ENCODE measurements around the gene CCDC70. TPM values are rescaled to one million over a fixed set of nuclear protein-coding genes. Genes with fewer than 3 reads are reported as not detected.

CCDC70 gene
- total and polyA plus RNA-seq, 4 donors, result 0.36 TPM; not detected in 3

GRCh38 chr13:51817717-51818116, 44.1 kb upstream of the CCDC70 start:
- H3K9ac ChIP-seq (ENCODE audit: low read depth in 1 of 2, low read length in 2 of 2), result no peak overlapping the region
- no peaks in the 10 kb centered on the region for H3K36me3 ChIP-seq (ENCODE audit: control insufficient read depth in 4 of 4, insufficient read depth in 3 of 4, low read depth in 1 of 4, low read length in 3 of 4)
- H3K27ac ChIP-seq (ENCODE audit: low read depth in 1 of 2, low read length in 2 of 2), result no peak overlapping the region
- no peak overlapping the region for H3K4me3 ChIP-seq (ENCODE audit: low read depth in 1 of 3, low read length in 3 of 3)
- no peak for DNase-seq (ENCODE audit: low spot score)
- H3K27me3 ChIP-seq (ENCODE audit: control insufficient read depth in 4 of 4, insufficient read depth in 4 of 4, low read length in 3 of 4), result no peaks in the 10 kb centered on the region
- H3K4me1 ChIP-seq (ENCODE audit: control insufficient read depth in 4 of 4, insufficient read depth in 4 of 4, low read length in 3 of 4), result peaks cover 0 to 13% (median 6%) of the 10 kb centered on the region in 4 donors
- no peak for TF ChIP-seq GABPA (IDR thresholded peaks at IDR 0.05 in 1 of 2, conservative IDR thresholded peaks at IDR 0.05 in 1 of 2)
- 89% methylated on average over 8 of the region's 8 CpGs for WGBS
- no peaks in the 10 kb centered on the region for H3K9me3 ChIP-seq (ENCODE audit: control insufficient read depth in 4 of 4, low read length in 3 of 4)

GRCh38 chr13:51818276-51818675, 43.5 kb upstream of the CCDC70 start:
- Histone ChIP-seq H3K36me3 (ENCODE audit: control insufficient read depth in 4 of 4, insufficient read depth in 3 of 4, low read depth in 1 of 4, low read length in 3 of 4) (no peaks in the 10 kb centered on the region), H3K9ac (ENCODE audit: low read depth in 1 of 2, low read length in 2 of 2) (no peak overlapping the region), H3K27ac (ENCODE audit: low read depth in 1 of 2, low read length in 2 of 2) (no peak overlapping the region), H3K4me1 (ENCODE audit: control insufficient read depth in 4 of 4, insufficient read depth in 4 of 4, low read length in 3 of 4) (peaks cover 0 to 13% (median 6%) of the 10 kb centered on the region in 4 donors), H3K9me3 (ENCODE audit: control insufficient read depth in 4 of 4, low read length in 3 of 4) (no peaks in the 10 kb centered on the region), H3K27me3 (ENCODE audit: control insufficient read depth in 4 of 4, insufficient read depth in 4 of 4, low read length in 3 of 4) (no peaks in the 10 kb centered on the region), H3K4me3 (ENCODE audit: low read depth in 1 of 3, low read length in 3 of 3) (no peak overlapping the region)
- no peak for DNase-seq (ENCODE audit: low spot score)
- 94% methylated on average over 4 of the region's 4 CpGs for WGBS
- TF ChIP-seq TAF1 (conservative IDR thresholded peaks at IDR 0.05) (no peak), ZBTB33 (IDR thresholded peaks at IDR 0.05) (no peak), EGR1 (IDR thresholded peaks at IDR 0.05; ENCODE audit: low read depth in 2 of 2) (no peak), CTCF (IDR thresholded peaks at IDR 0.05; ENCODE audit: low read depth, low read length, missing input control) (no peak), RAD21 (IDR thresholded peaks at IDR 0.05) (no peak), HNF4A (conservative IDR thresholded peaks at IDR 0.05) (no peak), FOXA1 (IDR thresholded peaks at IDR 0.05) (no peak), HNF4G (IDR thresholded peaks at IDR 0.05) (no peak), SP1 (IDR thresholded peaks at IDR 0.05) (no peak), YY1 (IDR thresholded peaks at IDR 0.05) (no peak), FOXA2 (IDR thresholded peaks at IDR 0.05) (no peak), JUND (IDR thresholded peaks at IDR 0.05) (no peak), GABPA (IDR thresholded peaks at IDR 0.05 in 1 of 2, conservative IDR thresholded peaks at IDR 0.05 in 1 of 2) (no peak), MAX (IDR thresholded peaks at IDR 0.05) (no peak), RXRA (IDR thresholded peaks at IDR 0.05) (no peak)

- Histone ChIP-seq H3K27ac (ENCODE audit: low read depth in 1 of 2, low read length in 2 of 2) (no peak overlapping the region), H3K36me3 (ENCODE audit: control insufficient read depth in 4 of 4, insufficient read depth in 3 of 4, low read depth in 1 of 4, low read length in 3 of 4) (no peaks in the 10 kb centered on the region), H3K9ac (ENCODE audit: low read depth in 1 of 2, low read length in 2 of 2) (no peak overlapping the region), H3K9me3 (ENCODE audit: control insufficient read depth in 4 of 4, low read length in 3 of 4) (no peaks in the 10 kb centered on the region), H3K27me3 (ENCODE audit: control insufficient read depth in 4 of 4, insufficient read depth in 4 of 4, low read length in 3 of 4) (no peaks in the 10 kb centered on the region), H3K4me3 (ENCODE audit: low read depth in 1 of 3, low read length in 3 of 3) (no peak overlapping the region), H3K4me1 (ENCODE audit: control insufficient read depth in 4 of 4, insufficient read depth in 4 of 4, low read length in 3 of 4) (peaks cover 0 to 13% (median 6%) of the 10 kb centered on the region in 4 donors)
- DNase-seq (ENCODE audit: low spot score), result no peak
- 79% methylated on average over 9 of the region's 9 CpGs for WGBS
- no peak for TF ChIP-seq RXRA (IDR thresholded peaks at IDR 0.05)
- no peak for TF ChIP-seq EGR1 (IDR thresholded peaks at IDR 0.05; ENCODE audit: low read depth in 2 of 2)
- TF ChIP-seq MAX (IDR thresholded peaks at IDR 0.05), result no peak
- no peak for TF ChIP-seq SP1 (IDR thresholded peaks at IDR 0.05)
- no peak for TF ChIP-seq FOXA1 (IDR thresholded peaks at IDR 0.05)
- no peak for TF ChIP-seq REST (IDR thresholded peaks at IDR 0.05)
- no peak for TF ChIP-seq ZBTB33 (IDR thresholded peaks at IDR 0.05)
These were observed 42.8 kb upstream of the CCDC70 start for GRCh38 chr13:51818781-51819511.

Data from liver (tissue), 9 donors.